T-helper 17 cell (primary cell): ENCODE measurements around the gene RPTOR. TPM values are rescaled to one million over a fixed set of nuclear protein-coding genes. Genes with fewer than 3 reads are reported as not detected.
"Not testable (repeated sequence)": the region's sequence is repeated elsewhere in the genome, so short reads cannot be mapped to it uniquely, and the experiment has no call there.

Source experiments
- ATAC-seq: fragments of 150-1000 bp; cut with Tn5 transposase; 2 replicates; pipeline ENCODE4 v1.10.0; 2021; ENCODE audit warnings: mild to moderate bottlenecking, moderate library complexity
- DNase-seq, 3 donors: peaks; one replicate each; pipeline versions ENCODE4 v3.0.0 to v3.0.0-alpha.2; 2020 to 2021
- H3K9me3 ChIP-seq: one replicate; pipeline ENCODE4 v1.7.0; 2013; ENCODE audit warnings: low read length, mild to moderate bottlenecking; ENCODE audit not compliant: control insufficient read depth, poor library complexity, severe bottlenecking
- H3K27ac Mint-ChIP-seq: one replicate; pipeline ENCODE4 v1.8.0; 2022; ENCODE audit warnings: mild to moderate bottlenecking, moderate library complexity, mixed read lengths
- H3K27me3 Mint-ChIP-seq: one replicate; pipeline ENCODE4 v1.8.0; 2022; ENCODE audit warnings: mixed read lengths
- H3K36me3 Mint-ChIP-seq: one replicate; pipeline ENCODE4 v1.8.0; 2022; ENCODE audit warnings: low read depth, mixed read lengths
- H3K4me1 Mint-ChIP-seq: one replicate; pipeline ENCODE4 v1.8.0; 2022; ENCODE audit warnings: mild to moderate bottlenecking, mixed read lengths
- H3K4me3 Mint-ChIP-seq: one replicate; pipeline ENCODE4 v1.8.0; 2022; ENCODE audit warnings: mild to moderate bottlenecking, moderate library complexity, mixed read lengths
- total RNA-seq, 4 donors: library from RNA in 2 of 4; stranded (reverse) in 2 of 4; gene quantifications; one replicate each; pipeline ENCODE4 v1.2.3 and lab custom pipeline; 2022 to 2026

The RPTOR gene
- total RNA-seq, 2 donors from 2014 or later = 55.1 to 61.5 TPM

- ATAC-seq = no peak
- Mint-ChIP-seq H3K4me1 (peaks cover 28% of the 10 kb centered on the region), H3K4me3 (peak overlapping the region; percentile 49)
Measured at GRCh38 chr17:80742091-80742490, 197.5 kb downstream of the RPTOR start.

GRCh38 chr17:80742581-80743180 is 198.0 kb downstream of the RPTOR start:
- H3K9me3 ChIP-seq = no peaks in the 10 kb centered on the region
- Mint-ChIP-seq H3K4me3 (peak overlapping the region; percentile 82), H3K36me3 (peaks cover 11% of the 10 kb centered on the region), H3K27ac (peak overlapping the region; percentile 69), H3K4me1 (peaks cover 32% of the 10 kb centered on the region), H3K27me3 (no peaks in the 10 kb centered on the region)
- no peak for DNase-seq
- no peak for ATAC-seq

More at GRCh38 chr17:80742091-80742490, 197.5 kb downstream of the RPTOR start:
- Mint-ChIP-seq H3K27ac (no peak overlapping the region), H3K36me3 (peaks cover 11% of the 10 kb centered on the region), H3K27me3 (no peaks in the 10 kb centered on the region)
- H3K9me3 ChIP-seq = no peaks in the 10 kb centered on the region
- DNase-seq = no peak

GRCh38 chr17:80743181-80743771 is 198.6 kb downstream of the RPTOR start:
- peak; percentile 63 for ATAC-seq
- no peaks in the 10 kb centered on the region for H3K9me3 ChIP-seq
- Mint-ChIP-seq H3K27me3 (no peaks in the 10 kb centered on the region), H3K4me3 (peak overlapping the region; percentile 82), H3K4me1 (peaks cover 32% of the 10 kb centered on the region), H3K27ac (peak overlapping the region; percentile 69), H3K36me3 (peaks cover 11% of the 10 kb centered on the region)
- no peak for DNase-seq

- ATAC-seq, H3K9me3 ChIP-seq, H3K27ac Mint-ChIP-seq, DNase-seq, H3K27me3 Mint-ChIP-seq, H3K4me3 Mint-ChIP-seq: not testable (repeated sequence)
- H3K36me3 Mint-ChIP-seq = peaks cover 11% of the 10 kb centered on the region
- H3K4me1 Mint-ChIP-seq = peaks cover 32% of the 10 kb centered on the region
Measured at GRCh38 chr17:80743973-80744372, 199.3 kb downstream of the RPTOR start.

- DNase-seq, H3K4me3 Mint-ChIP-seq, H3K27ac Mint-ChIP-seq, ATAC-seq, H3K27me3 Mint-ChIP-seq, H3K9me3 ChIP-seq: not testable (repeated sequence)
- peaks cover 11% of the 10 kb centered on the region for H3K36me3 Mint-ChIP-seq
- peaks cover 32% of the 10 kb centered on the region for H3K4me1 Mint-ChIP-seq
Measured at GRCh38 chr17:80744725-80745124, 200.1 kb downstream of the RPTOR start.

GRCh38 chr17:80745183-80745582 is 200.5 kb downstream of the RPTOR start:
- H3K9me3 ChIP-seq = no peaks in the 10 kb centered on the region
- no peak for DNase-seq
- ATAC-seq = no peak
- no peaks in the 10 kb centered on the region for H3K27me3 Mint-ChIP-seq
- H3K36me3 Mint-ChIP-seq = peaks cover 11% of the 10 kb centered on the region
- H3K27ac Mint-ChIP-seq = no peak overlapping the region
- H3K4me1 Mint-ChIP-seq = peaks cover 32% of the 10 kb centered on the region
- H3K4me3 Mint-ChIP-seq = no peak overlapping the region

- DNase-seq (no peak), ATAC-seq (no peak)
- H3K36me3 Mint-ChIP-seq = peaks cover 7% of the 10 kb centered on the region
- H3K27ac Mint-ChIP-seq = no peak overlapping the region
- H3K27me3 Mint-ChIP-seq = no peaks in the 10 kb centered on the region
- H3K4me1 Mint-ChIP-seq = peaks cover 28% of the 10 kb centered on the region
- no peaks in the 10 kb centered on the region for H3K9me3 ChIP-seq
- H3K4me3 Mint-ChIP-seq = no peak overlapping the region
Measured at GRCh38 chr17:80746262-80746935, 201.8 kb downstream of the RPTOR start.

- Mint-ChIP-seq H3K4me1 (peaks cover 21% of the 10 kb centered on the region), H3K27ac (no peak overlapping the region), H3K27me3 (no peaks in the 10 kb centered on the region), H3K4me3 (no peak overlapping the region), H3K36me3 (peaks cover 2% of the 10 kb centered on the region)
- no peak for DNase-seq
- no peaks in the 10 kb centered on the region for H3K9me3 ChIP-seq
- no peak for ATAC-seq
Measured at GRCh38 chr17:80747469-80747868, 202.8 kb downstream of the RPTOR start.

- no peak overlapping the region for H3K27ac Mint-ChIP-seq
- no peaks in the 10 kb centered on the region for H3K27me3 Mint-ChIP-seq
- DNase-seq (no peak), ATAC-seq (no peak)
- no peaks in the 10 kb centered on the region for H3K9me3 ChIP-seq
- peaks cover 15% of the 10 kb centered on the region for H3K4me1 Mint-ChIP-seq
- no peak overlapping the region for H3K4me3 Mint-ChIP-seq
- no peaks in the 10 kb centered on the region for H3K36me3 Mint-ChIP-seq
Measured at GRCh38 chr17:80749611-80750010, 205.0 kb downstream of the RPTOR start.

GRCh38 chr17:80750263-80750662 is 205.6 kb downstream of the RPTOR start:
- Mint-ChIP-seq H3K4me1 (peaks cover 15% of the 10 kb centered on the region), H3K27ac (no peak overlapping the region), H3K4me3 (no peak overlapping the region), H3K27me3 (no peaks in the 10 kb centered on the region), H3K36me3 (no peaks in the 10 kb centered on the region)
- no peaks in the 10 kb centered on the region for H3K9me3 ChIP-seq
- ATAC-seq = no peak
- no peak for DNase-seq

- DNase-seq (no peak), ATAC-seq (no peak)
- peak overlapping the region; percentile 78 for H3K27ac Mint-ChIP-seq
- peaks cover 13% of the 10 kb centered on the region for H3K4me1 Mint-ChIP-seq
- no peaks in the 10 kb centered on the region for H3K27me3 Mint-ChIP-seq
- no peak overlapping the region for H3K4me3 Mint-ChIP-seq
- no peaks in the 10 kb centered on the region for H3K9me3 ChIP-seq
- H3K36me3 Mint-ChIP-seq = no peaks in the 10 kb centered on the region
Measured at GRCh38 chr17:80751070-80751945, 206.7 kb downstream of the RPTOR start.

- no peak for ATAC-seq
- no peak overlapping the region for H3K27ac Mint-ChIP-seq
- DNase-seq = no peak
- H3K36me3 Mint-ChIP-seq = no peaks in the 10 kb centered on the region
- no peak overlapping the region for H3K4me3 Mint-ChIP-seq
- no peaks in the 10 kb centered on the region for H3K9me3 ChIP-seq
- H3K4me1 Mint-ChIP-seq = peaks cover 13% of the 10 kb centered on the region
- no peaks in the 10 kb centered on the region for H3K27me3 Mint-ChIP-seq
Measured at GRCh38 chr17:80751946-80752581, 207.4 kb downstream of the RPTOR start.
